Measurements from ENCODE around the gene TAF12. TPM values are rescaled to one million over a fixed set of nuclear protein-coding genes. Genes with fewer than 3 reads are reported as not detected.

Gene TAF12
- total and polyA plus RNA-seq, 4 donors = 15.2 to 29.3 (median 26.7) TPM

DNA sequence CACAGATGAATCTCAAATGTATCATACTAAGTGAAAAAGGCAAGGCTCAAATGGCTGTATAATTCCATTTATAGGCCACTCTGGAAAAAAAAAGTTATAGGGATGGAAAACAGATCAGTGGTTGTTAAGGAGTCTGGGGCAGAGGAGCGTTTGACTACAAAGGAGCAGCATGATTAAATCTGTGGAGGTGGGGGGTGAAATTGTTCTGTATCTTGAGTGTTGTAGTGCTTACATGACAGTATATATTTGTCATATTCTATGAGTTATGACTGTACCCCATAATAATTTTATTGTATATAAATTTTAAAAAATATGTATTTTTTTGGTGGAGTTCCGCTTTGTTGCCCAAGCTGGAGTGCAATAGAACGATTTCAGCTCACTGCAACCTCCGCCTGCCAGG lies 10.3 kb downstream of the TAF12 start:
- H3K27me3 ChIP-seq (ENCODE audit: control insufficient read depth in 3 of 3, insufficient read depth in 3 of 3, low read length in 2 of 3) = no peaks in the 10 kb centered on the region
- no peak overlapping the region for H3K9ac ChIP-seq (ENCODE audit: insufficient read depth in 1 of 2, low read length in 2 of 2)
- TF ChIP-seq, protein P1, sequence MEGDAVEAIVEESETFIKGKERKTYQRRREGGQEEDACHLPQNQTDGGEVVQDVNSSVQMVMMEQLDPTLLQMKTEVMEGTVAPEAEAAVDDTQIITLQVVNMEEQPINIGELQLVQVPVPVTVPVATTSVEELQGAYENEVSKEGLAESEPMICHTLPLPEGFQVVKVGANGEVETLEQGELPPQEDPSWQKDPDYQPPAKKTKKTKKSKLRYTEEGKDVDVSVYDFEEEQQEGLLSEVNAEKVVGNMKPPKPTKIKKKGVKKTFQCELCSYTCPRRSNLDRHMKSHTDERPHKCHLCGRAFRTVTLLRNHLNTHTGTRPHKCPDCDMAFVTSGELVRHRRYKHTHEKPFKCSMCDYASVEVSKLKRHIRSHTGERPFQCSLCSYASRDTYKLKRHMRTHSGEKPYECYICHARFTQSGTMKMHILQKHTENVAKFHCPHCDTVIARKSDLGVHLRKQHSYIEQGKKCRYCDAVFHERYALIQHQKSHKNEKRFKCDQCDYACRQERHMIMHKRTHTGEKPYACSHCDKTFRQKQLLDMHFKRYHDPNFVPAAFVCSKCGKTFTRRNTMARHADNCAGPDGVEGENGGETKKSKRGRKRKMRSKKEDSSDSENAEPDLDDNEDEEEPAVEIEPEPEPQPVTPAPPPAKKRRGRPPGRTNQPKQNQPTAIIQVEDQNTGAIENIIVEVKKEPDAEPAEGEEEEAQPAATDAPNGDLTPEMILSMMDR (IDR thresholded peaks at IDR 0.05; ENCODE audit: control extremely low read depth, extremely low read depth) = no peak
- no peaks in the 10 kb centered on the region for H3K9me3 ChIP-seq (ENCODE audit: control insufficient read depth in 4 of 4, insufficient read depth in 3 of 4, low read length in 3 of 4)
- DNase-seq (no peak), ATAC-seq (ENCODE audit: insufficient read depth, low FRiP score) (no peak)
- peaks cover 0 to 2% (median 0%) of the 10 kb centered on the region in 5 donors for H3K4me1 ChIP-seq (ENCODE audit: control insufficient read depth in 5 of 5, insufficient read depth in 5 of 5, low read length in 5 of 5)
- WGBS, 2 donors = 97 to 99% methylated on average over 4 of the region's 4 CpGs
- no peak overlapping the region for H3K4me3 ChIP-seq
- H3K36me3 ChIP-seq (ENCODE audit: control insufficient read depth in 4 of 4, insufficient read depth in 4 of 4, low read length in 4 of 4) = peaks cover 0 to 3% (median 0%) of the 10 kb centered on the region in 4 donors
- H3K27ac ChIP-seq (ENCODE audit: low read depth in 1 of 2, low read length in 1 of 2) = no peak overlapping the region

DNA sequence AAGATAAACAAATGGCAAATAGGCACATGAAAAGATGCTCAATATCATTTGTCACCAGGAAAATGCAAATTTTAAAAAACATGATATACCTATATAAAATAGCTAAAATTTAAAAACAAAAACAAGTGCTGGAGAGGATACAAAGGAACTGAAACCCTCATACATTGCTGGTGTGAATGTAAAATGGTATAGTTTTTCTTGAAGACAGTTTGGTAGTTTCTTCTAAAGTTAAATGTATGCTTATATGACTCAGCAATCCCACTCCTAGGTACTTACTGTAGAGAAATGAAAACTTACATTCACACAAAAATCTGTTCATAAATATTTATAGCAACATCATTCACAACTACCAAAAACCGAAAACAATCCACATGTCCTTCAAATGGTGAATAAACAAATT lies 11.2 kb downstream of the TAF12 start:
- H3K9me3 ChIP-seq (ENCODE audit: control insufficient read depth in 4 of 4, insufficient read depth in 3 of 4, low read length in 3 of 4) = no peaks in the 10 kb centered on the region
- no peak overlapping the region for H3K9ac ChIP-seq (ENCODE audit: insufficient read depth in 1 of 2, low read length in 2 of 2)
- no peaks in the 10 kb centered on the region for H3K4me1 ChIP-seq (ENCODE audit: control insufficient read depth in 5 of 5, insufficient read depth in 5 of 5, low read length in 5 of 5)
- DNase-seq (no peak), ATAC-seq (ENCODE audit: insufficient read depth, low FRiP score) (no peak)
- TF ChIP-seq, protein P1 (IDR thresholded peaks at IDR 0.05; ENCODE audit: control extremely low read depth, extremely low read depth) = no peak
- H3K36me3 ChIP-seq (ENCODE audit: control insufficient read depth in 4 of 4, insufficient read depth in 4 of 4, low read length in 4 of 4) = peaks cover 0 to 3% (median 0%) of the 10 kb centered on the region in 4 donors
- no peak overlapping the region for H3K4me3 ChIP-seq
- H3K27ac ChIP-seq (ENCODE audit: low read depth in 1 of 2, low read length in 1 of 2) = no peak overlapping the region
- 92 to 97% methylated on average over 1 of the region's 1 CpG for WGBS, 2 donors
- no peaks in the 10 kb centered on the region for H3K27me3 ChIP-seq (ENCODE audit: control insufficient read depth in 3 of 3, insufficient read depth in 3 of 3, low read length in 2 of 3)

DNA sequence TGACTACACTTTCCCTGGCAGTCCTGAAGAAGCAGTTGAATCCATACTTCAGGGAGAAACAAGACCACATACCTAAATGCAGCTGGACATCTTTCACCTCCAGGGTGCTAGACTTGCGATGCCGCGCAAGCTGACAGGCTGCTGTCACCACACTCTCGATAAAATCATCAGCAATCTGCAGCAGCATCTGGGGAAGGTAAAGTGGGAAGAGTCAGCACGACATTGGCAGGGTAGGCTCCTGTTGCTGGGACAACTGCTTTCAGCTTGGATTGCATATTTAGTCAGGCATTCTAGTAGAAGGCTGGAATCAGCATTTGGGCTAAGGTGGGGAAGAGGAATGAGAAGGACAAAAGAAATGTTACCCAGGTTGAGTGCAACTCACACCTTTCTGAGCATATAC lies 29.7 kb downstream of the TAF12 start:
- no peak overlapping the region for H3K9ac ChIP-seq (ENCODE audit: insufficient read depth in 1 of 2, low read length in 2 of 2)
- no peak overlapping the region for H3K27ac ChIP-seq (ENCODE audit: low read depth in 1 of 2, low read length in 1 of 2)
- 95 to 98% methylated on average over 5 of the region's 5 CpGs for WGBS, 2 donors
- TF ChIP-seq, protein P1 (IDR thresholded peaks at IDR 0.05; ENCODE audit: control extremely low read depth, extremely low read depth) = no peak
- ATAC-seq (ENCODE audit: insufficient read depth, low FRiP score) (no peak), DNase-seq (no peak)
- no peak overlapping the region for H3K4me3 ChIP-seq
- H3K4me1 ChIP-seq (ENCODE audit: control insufficient read depth in 5 of 5, insufficient read depth in 5 of 5, low read length in 5 of 5) = no peaks in the 10 kb centered on the region
- no peaks in the 10 kb centered on the region for H3K9me3 ChIP-seq (ENCODE audit: control insufficient read depth in 4 of 4, insufficient read depth in 3 of 4, low read length in 3 of 4)
- H3K27me3 ChIP-seq (ENCODE audit: control insufficient read depth in 3 of 3, insufficient read depth in 3 of 3, low read length in 2 of 3) = no peaks in the 10 kb centered on the region
- peaks cover 15 to 30% (median 27%) of the 10 kb centered on the region in 4 donors for H3K36me3 ChIP-seq (ENCODE audit: control insufficient read depth in 4 of 4, insufficient read depth in 4 of 4, low read length in 4 of 4)

DNA sequence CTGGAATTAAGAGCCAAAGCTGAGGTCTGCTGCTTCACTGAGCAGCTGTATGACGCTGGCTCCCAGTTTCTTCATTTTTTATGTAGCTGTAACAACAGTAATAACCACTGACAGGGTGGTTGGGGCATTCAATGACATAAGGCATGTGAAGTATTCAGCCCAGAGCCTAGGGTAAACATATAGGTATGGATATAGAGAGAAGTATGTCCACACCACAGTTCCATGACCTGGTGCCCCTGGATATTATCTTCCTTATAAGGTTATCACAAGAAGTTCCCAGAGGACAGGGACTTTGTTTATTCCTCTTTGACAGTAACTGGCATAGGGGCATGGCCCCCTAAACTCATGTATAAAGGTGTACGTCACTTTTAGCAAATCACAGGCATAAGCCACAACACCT lies 36.1 kb downstream of the TAF12 start:
- no peak for ATAC-seq (ENCODE audit: insufficient read depth, low FRiP score)
- 87 to 95% methylated on average over 2 of the region's 2 CpGs for WGBS, 2 donors
- Histone ChIP-seq H3K27me3 (ENCODE audit: control insufficient read depth in 3 of 3, insufficient read depth in 3 of 3, low read length in 2 of 3) (no peaks in the 10 kb centered on the region), H3K9ac (ENCODE audit: insufficient read depth in 1 of 2, low read length in 2 of 2) (no peak overlapping the region), H3K36me3 (ENCODE audit: control insufficient read depth in 4 of 4, insufficient read depth in 4 of 4, low read length in 4 of 4) (peaks cover 12 to 35% (median 34%) of the 10 kb centered on the region in 4 donors), H3K27ac (ENCODE audit: low read depth in 1 of 2, low read length in 1 of 2) (no peak overlapping the region), H3K4me3 (no peak overlapping the region), H3K4me1 (ENCODE audit: control insufficient read depth in 5 of 5, insufficient read depth in 5 of 5, low read length in 5 of 5) (no peaks in the 10 kb centered on the region), H3K9me3 (ENCODE audit: control insufficient read depth in 4 of 4, insufficient read depth in 3 of 4, low read length in 3 of 4) (no peaks in the 10 kb centered on the region)
- TF ChIP-seq, protein P1 (IDR thresholded peaks at IDR 0.05; ENCODE audit: control extremely low read depth, extremely low read depth) = no peak
- no peak for DNase-seq
